GM19438 (cell line): Measurements from ENCODE around the gene SMU1.
"Not testable (repeated sequence)": the region's sequence is repeated elsewhere in the genome, so short reads cannot be mapped to it uniquely, and the experiment has no call there.

Experiments used
- ATAC-seq: cut with Tn5 transposase; IDR thresholded peaks from one replicate; pipeline ENCODE4 v1.9.1; 2021; ENCODE audit warnings: low read depth; ENCODE audit not compliant: unreplicated experiment

Gene SMU1

DNA sequence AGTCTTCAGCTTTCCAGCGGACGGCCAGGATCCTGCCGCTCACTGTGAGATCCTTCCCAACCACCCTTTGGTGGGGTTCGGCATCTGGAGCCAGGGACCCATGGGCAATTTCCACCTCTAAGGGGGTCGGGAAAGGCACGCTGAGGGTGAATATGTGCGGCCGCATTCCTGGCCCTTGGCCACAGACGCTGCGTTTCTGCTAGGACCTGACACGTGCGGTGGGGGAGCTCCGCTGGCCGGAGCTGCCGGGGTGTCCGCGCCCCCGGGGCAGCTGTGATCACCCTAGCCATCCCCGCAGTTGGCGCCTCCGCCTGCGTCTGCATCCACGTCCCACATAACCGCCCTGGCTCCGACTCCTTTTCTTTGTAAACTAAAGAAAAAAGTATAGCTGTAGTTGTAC, 56.7 kb downstream of the SMU1 start:
- ATAC-seq = no peak

DNA sequence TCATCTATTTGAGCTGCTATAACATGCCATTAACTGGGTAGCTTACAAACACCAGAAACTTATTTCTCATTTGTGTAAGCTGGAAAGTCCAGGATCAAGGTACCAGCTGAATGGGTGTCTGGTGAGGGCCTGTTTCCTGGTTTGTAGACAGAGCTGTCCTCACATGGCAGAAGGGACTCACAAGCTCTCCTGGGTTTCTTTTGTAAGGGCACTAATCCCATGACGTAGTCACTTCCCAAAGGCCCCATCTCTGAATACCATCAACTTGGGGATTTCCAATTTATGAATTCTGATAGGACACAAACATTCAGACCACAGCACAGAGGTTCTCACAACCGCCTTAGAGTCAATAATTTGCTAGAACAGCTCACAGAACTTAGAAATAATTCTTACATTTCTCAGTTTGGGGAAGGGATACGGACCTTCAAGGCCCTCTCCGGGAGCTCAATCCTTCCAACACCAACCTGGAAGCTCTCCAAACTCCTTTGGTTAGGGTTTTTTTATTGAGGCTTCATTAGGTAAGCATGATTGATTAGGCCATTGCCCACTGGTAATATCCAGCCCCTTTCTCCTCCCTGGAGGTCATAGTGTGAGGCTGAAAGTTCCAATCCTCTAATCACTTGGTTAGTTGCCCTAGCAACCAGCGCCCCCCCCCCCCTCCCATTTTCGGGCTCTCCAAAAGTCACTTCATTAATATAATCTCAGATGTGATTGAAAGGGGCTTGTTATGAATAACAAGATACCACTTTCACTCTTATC, 59.0 kb downstream of the SMU1 start:
- no peak for ATAC-seq

DNA sequence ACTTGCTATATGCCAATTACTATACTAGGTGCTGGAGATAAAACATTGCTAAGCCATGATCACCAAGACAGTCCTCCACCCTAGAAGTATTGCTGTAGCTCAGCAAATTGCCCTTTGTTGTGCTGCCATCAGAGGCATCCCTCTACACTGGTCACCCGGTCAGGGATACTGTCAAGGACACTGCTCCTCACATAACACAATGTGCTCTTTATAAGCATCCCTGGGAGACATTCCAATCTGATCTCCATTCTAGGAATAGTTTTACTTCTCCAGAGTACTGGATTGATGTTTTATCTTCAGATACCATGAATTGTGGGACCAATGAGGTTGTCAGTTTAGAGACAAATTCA, 61.8 kb downstream of the SMU1 start:
- ATAC-seq = no peak

GRCh38 chr9:33013962-33014664, 62.4 kb downstream of the SMU1 start:
- ATAC-seq = no peak

DNA sequence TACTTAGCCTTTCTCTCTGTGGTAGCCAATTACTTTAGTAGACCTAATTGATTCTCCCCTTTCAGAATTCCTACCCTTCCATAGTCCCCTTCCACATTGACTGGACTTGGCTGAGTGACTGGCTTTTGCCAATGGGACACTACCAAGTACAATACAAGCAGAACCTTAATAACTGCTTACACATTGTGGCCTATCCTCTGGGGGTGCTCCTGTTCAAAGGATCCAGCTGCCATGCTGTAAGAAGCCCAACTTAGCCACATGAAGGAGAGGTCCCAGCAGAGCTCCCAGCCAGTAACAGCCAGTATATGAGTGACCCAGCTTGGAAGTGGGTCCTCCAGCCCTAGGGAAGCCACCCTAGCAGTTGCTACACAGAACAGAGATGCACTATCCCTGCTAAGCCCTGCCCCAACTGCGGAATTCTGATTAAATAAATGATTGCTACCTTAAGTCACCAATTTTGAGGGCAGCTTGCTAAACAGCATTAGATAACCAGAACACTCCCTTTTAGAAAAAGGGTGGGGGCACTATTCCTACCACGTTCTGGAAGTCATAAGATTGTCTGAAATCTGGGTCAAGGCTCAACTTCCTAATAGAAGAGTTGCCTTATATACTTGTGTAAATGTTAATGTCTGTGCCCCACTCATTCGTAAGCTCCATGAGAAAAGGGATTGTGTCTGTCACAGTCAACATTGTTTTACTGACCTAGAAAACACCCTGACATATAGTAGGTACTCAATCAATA, 64.0 kb downstream of the SMU1 start:
- ATAC-seq = no peak

- no peak for ATAC-seq
These were observed 64.6 kb downstream of the SMU1 start for GRCh38 chr9:33011831-33012230.

- no peak for ATAC-seq
These were observed 68.7 kb downstream of the SMU1 start for GRCh38 chr9:33007755-33008154.

DNA sequence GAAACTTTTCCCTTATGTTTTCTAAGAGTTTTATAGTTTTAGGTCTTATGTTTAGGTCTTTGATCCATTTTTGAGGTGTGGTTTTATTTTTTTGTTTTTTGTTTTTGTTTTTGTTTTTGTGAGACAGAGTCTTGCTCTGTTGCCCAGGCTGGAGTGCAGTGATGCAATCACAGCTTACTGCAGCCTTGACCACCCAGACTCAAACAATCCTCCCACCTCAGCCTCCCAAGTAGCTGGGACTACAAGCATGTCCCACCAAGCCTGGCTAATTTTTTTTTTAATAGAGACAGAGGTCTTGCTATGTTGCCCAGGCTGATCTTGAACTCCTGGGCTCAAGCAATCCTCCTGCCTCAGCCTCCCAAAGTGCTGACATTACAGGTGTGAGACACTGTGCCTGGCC, 71.1 kb downstream of the SMU1 start:
- ATAC-seq = not testable (repeated sequence)

GRCh38 chr9:33000682-33001055, 75.8 kb downstream of the SMU1 start:
- ATAC-seq = not testable (repeated sequence)

DNA sequence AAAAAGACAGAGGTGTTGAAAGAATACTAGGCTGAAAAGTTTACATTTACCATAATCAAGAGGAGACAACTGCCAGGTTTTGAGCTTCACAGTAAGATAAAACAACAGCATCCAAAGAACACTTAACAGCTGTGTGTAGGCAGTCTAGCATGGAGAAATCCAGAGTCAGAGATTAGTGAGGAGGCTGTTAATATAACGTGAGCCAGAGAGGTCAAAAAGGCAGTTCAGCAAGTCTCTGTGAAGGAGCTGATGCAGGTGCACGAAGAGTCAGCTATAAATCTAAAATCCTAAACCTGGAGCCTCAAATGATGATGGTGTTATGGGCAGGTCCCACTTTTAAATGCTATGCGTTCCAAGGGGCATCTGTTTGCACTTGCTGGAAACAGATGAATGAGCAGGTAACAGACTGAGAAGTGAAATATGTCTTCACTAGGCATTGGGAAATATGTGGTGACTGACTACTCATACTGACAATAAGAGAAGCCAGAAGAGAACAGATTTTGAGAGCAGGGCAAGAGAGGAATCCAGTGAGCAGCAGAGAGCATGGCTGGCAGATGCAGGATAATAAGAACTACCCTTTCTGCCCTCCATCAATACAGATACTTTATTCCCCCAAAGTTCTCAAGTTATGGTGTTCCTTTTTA, 83.8 kb downstream of the SMU1 start:
- ATAC-seq = no peak

- ATAC-seq = no peak
These were observed 84.4 kb downstream of the SMU1 start for GRCh38 chr9:32991897-32992594.
